C4-2B (cell line): ENCODE results near the gene TSNAXIP1.

Source experiments
- ZFX ChIP-seq: fragments of 450-650 bp; IDR thresholded peaks from 2 replicates; pipeline ENCODE4 v1.6.1; 2017
- TF ChIP-seq, protein P1 (sequence below): fragments of 450-650 bp; conservative IDR thresholded peaks from 2 replicates; pipeline ENCODE4 v1.5.1; 2017; ENCODE audit warnings: mild to moderate bottlenecking

DNA sequence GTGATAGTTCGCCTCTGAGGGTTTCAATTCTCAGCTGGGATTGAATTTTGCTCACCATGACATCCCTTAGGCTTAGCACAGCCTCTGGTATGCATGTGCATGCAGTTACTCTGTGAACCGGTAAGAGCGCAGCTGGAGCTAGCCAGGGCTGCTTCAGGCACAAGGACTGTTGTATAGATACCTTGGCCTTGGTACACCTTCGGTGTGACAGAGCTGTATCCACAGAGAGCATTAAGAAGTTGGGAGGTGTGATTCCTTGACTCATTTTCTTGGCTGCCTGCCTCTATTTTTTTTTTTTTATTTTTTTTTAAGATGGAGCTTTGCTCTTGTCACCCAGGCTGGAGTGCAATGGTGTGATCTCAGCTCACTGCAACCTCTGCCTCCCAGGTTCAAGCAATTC is 37.8 kb downstream of the TSNAXIP1 start:
- TF ChIP-seq, protein P1, sequence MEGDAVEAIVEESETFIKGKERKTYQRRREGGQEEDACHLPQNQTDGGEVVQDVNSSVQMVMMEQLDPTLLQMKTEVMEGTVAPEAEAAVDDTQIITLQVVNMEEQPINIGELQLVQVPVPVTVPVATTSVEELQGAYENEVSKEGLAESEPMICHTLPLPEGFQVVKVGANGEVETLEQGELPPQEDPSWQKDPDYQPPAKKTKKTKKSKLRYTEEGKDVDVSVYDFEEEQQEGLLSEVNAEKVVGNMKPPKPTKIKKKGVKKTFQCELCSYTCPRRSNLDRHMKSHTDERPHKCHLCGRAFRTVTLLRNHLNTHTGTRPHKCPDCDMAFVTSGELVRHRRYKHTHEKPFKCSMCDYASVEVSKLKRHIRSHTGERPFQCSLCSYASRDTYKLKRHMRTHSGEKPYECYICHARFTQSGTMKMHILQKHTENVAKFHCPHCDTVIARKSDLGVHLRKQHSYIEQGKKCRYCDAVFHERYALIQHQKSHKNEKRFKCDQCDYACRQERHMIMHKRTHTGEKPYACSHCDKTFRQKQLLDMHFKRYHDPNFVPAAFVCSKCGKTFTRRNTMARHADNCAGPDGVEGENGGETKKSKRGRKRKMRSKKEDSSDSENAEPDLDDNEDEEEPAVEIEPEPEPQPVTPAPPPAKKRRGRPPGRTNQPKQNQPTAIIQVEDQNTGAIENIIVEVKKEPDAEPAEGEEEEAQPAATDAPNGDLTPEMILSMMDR, result no peak
- no peak for TF ChIP-seq ZFX
